COLO829 (cell line): ENCODE measurements around the gene ERN2.
A peak's percentile ranks its signal among the peaks of the same experiment; 100 is the strongest.

Experiments
- DNase-seq: peaks from one replicate; pipeline ENCODE4 v3.0.0; 2012; ENCODE audit warnings: low spot score

ERN2 gene

GRCh38 chr16:23640615-23640930 lies 72.4 kb downstream of the ERN2 start:
- DNase-seq = peak; percentile 23
